GM18520 (cell line): ENCODE data around the gene UBE3A.

Source experiments
- ATAC-seq: cut with Tn5 transposase; IDR thresholded peaks from one replicate; pipeline ENCODE4 v1.9.1; 2021; ENCODE audit not compliant: unreplicated experiment

The UBE3A gene

DNA sequence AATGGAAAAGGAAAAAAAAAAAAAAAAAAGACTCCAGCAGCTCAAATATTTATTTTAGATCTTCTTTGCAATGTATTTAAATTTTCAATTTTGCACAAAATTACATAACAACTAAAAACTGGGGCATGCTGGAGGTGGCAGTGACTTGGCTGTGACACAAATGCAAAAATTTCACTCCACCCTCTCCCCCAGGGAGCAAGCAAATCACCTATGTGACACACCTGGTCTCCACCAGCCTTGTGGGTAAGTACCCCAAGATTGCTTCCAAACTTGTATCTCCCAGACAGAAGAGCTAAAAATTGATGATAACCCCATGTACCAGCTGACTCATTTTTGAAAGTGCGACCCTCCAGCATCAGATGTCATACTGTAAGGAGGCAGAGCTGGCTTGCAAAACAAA lies 32.0 kb downstream of the UBE3A start:
- no peak for ATAC-seq

- no peak for ATAC-seq
These were observed 32.6 kb downstream of the UBE3A start for GRCh38 chr15:25406261-25406660.

GRCh38 chr15:25403771-25404170 lies 35.1 kb downstream of the UBE3A start:
- no peak for ATAC-seq

DNA sequence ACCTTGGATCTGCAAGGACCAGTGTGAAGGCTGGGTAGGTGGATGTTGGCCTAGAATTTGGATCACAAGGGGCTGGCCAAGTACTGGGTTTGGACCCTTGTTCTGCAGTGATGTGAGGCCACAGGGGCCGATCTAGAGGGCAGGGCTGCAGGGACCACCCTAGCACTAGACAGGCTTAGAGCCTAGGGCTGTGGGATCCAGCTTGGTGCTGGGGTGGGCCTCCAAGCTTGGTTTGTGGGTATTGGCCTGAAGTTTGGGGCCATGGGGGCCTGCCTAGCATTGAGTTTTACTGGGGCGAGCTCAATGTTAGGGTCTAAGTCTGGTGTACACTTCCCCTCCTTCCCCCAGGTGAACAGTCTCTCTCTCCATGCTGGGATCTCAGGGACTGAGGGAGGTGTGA lies 36.5 kb downstream of the UBE3A start:
- no peak for ATAC-seq

DNA sequence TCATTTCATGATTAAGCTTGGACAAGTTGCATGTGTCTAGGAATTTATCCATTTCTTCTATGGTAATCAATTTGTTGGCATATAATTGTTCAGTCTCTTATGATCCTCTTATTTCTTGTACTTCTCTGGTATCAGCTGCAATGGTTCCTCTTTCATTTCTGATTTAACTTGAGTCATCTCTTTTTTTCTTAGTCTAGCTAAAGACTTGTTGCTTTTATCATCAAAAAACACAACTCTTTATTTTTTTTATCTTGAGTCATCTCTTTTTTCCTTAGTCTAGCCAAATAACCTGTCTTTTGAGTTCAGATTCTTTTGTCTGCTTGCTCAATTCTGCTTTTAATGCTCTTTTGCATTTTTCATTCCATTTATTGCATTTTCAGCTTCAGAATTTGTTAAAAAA lies 37.3 kb downstream of the UBE3A start:
- ATAC-seq, result no peak

GRCh38 chr15:25397100-25397499 lies 41.7 kb downstream of the UBE3A start:
- no peak for ATAC-seq

- ATAC-seq, result no peak
These were observed 43.9 kb downstream of the UBE3A start for GRCh38 chr15:25394898-25395297.

GRCh38 chr15:25392806-25393205 lies 46.0 kb downstream of the UBE3A start:
- ATAC-seq, result no peak

GRCh38 chr15:25391971-25392721 lies 46.7 kb downstream of the UBE3A start:
- ATAC-seq, result no peak

DNA sequence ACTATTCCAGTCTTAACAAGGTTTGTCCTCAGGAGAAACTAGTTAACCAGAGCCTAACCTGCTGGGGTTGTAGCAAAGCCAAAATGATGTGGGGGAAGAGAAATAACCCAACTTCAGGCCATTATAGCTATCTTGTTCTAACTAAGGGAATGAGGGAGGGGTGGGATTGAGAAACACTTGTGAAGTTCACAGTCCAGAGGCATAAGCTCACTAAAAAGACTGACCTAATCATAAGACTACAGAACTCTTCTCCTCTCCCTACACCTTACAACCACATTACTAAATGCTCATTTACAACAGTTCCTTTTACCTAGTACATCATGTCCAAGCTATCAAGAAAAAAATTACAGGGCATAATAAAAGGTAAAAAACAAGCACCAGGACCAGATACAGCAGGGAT lies 52.8 kb downstream of the UBE3A start:
- ATAC-seq, result no peak

- ATAC-seq, result no peak
These were observed 57.2 kb downstream of the UBE3A start for GRCh38 chr15:25381579-25381978.

- no peak for ATAC-seq
These were observed 60.3 kb downstream of the UBE3A start for GRCh38 chr15:25378501-25378901.

GRCh38 chr15:25375557-25375956 lies 63.3 kb downstream of the UBE3A start:
- ATAC-seq, result no peak

GRCh38 chr15:25374143-25374542 lies 64.7 kb downstream of the UBE3A start:
- no peak for ATAC-seq

DNA sequence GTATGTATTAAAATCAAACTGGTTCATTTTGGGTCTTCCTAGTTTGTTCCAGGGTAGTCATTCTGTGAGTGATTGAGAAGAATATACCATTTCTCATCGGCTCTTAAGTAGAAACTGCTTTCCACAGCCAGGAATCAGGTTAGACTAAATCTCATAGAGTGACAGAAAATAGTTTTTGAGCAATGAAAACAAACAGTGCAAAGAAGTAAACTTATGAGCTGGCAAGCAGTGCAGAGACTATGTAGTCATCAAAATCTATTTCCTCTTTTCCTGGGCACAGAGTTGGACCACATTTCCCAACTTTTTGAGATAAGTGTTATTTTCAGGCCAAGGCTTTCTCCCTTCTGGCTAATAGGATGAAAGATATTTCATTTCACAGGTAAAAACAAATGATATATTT lies 66.5 kb downstream of the UBE3A start:
- no peak for ATAC-seq

- ATAC-seq, result no peak
These were observed 70.0 kb downstream of the UBE3A start for GRCh38 chr15:25368850-25369249.

- no peak for ATAC-seq
These were observed 72.8 kb downstream of the UBE3A start for GRCh38 chr15:25366058-25366457.

- no peak for ATAC-seq
These were observed 76.3 kb downstream of the UBE3A start for GRCh38 chr15:25362545-25362944.

DNA sequence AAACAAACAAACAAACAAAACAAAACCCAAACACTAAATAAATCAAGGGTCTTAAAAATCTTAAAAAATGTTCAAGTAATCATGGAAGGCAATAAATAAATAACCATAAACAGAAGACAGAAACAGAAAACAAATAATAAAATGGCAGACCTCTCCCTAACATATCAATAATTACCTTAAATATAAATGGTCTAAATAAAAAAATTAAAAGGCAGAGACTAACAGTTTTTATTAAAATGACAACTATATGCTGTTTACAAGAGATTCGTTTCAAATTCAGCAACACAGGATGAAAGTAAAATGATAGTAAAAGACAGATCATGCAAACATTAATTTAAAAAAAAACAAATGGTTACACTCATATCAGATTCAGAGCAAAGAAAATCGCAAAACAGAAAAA lies 91.1 kb downstream of the UBE3A start:
- ATAC-seq, result no peak

DNA sequence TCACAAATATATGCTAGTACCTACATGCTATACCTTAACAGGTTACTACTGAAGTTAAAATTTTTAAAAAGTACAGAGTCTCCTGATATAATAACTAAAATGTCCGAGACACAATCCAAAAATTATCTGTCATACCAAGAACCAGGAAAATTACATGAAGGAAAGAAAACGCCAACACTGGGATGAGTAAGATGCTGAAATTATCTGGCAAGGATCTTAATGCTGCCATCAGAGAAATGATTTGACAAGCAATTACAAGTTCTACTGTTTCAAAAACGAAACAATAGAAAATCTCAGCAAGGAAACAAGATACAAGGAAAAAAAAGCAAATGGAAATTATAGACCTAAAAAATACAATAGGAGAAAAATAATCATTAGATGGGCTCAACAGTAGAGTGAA lies 92.5 kb downstream of the UBE3A start:
- no peak for ATAC-seq

- ATAC-seq, result no peak
These were observed 92.9 kb downstream of the UBE3A start for GRCh38 chr15:25345943-25346342.

GRCh38 chr15:25342629-25343028 lies 96.2 kb downstream of the UBE3A start:
- no peak for ATAC-seq

- ATAC-seq, result no peak
These were observed 99.4 kb downstream of the UBE3A start for GRCh38 chr15:25339431-25339830.
